ENCODE measurements around the gene BIVM.

DNA sequence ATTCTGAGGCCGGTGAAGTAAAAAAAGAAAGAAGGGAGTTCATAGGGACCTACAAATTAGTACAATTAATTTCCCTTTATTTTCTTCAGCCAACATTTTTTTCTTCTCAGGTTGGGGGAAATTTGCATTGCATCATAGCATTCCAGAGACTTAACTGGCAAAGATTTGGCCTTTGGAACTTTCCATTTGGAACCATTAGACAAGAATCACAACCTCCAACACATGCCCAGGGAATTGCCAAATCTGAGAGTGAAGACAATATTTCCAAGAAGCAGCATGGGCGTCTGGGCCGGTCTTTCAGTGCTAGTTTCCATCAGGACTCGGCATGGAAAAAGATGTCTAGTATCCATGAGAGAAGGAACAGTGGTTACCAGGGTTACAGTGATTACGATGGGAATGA lies 40.5 kb downstream of the BIVM start:
- TF ChIP-seq, protein P1, sequence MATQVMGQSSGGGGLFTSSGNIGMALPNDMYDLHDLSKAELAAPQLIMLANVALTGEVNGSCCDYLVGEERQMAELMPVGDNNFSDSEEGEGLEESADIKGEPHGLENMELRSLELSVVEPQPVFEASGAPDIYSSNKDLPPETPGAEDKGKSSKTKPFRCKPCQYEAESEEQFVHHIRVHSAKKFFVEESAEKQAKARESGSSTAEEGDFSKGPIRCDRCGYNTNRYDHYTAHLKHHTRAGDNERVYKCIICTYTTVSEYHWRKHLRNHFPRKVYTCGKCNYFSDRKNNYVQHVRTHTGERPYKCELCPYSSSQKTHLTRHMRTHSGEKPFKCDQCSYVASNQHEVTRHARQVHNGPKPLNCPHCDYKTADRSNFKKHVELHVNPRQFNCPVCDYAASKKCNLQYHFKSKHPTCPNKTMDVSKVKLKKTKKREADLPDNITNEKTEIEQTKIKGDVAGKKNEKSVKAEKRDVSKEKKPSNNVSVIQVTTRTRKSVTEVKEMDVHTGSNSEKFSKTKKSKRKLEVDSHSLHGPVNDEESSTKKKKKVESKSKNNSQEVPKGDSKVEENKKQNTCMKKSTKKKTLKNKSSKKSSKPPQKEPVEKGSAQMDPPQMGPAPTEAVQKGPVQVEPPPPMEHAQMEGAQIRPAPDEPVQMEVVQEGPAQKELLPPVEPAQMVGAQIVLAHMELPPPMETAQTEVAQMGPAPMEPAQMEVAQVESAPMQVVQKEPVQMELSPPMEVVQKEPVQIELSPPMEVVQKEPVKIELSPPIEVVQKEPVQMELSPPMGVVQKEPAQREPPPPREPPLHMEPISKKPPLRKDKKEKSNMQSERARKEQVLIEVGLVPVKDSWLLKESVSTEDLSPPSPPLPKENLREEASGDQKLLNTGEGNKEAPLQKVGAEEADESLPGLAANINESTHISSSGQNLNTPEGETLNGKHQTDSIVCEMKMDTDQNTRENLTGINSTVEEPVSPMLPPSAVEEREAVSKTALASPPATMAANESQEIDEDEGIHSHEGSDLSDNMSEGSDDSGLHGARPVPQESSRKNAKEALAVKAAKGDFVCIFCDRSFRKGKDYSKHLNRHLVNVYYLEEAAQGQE (IDR thresholded peaks at IDR 0.05; ENCODE audit: low read depth) = no peak
- TF ChIP-seq CEBPB (IDR thresholded peaks at IDR 0.05) (no peak), ZBTB7A (IDR thresholded peaks at IDR 0.05; ENCODE audit: low read depth) (no peak), EGR1 (IDR thresholded peaks at IDR 0.05) (no peak), RAD21 (IDR thresholded peaks at IDR 0.05; ENCODE audit: low read depth) (no peak), CREB1 (IDR thresholded peaks at IDR 0.05; ENCODE audit: low read depth) (no peak), NFIC (IDR thresholded peaks at IDR 0.05) (no peak), TCF12 (IDR thresholded peaks at IDR 0.05; ENCODE audit: low read depth) (no peak)
- TF ChIP-seq, protein P2, sequence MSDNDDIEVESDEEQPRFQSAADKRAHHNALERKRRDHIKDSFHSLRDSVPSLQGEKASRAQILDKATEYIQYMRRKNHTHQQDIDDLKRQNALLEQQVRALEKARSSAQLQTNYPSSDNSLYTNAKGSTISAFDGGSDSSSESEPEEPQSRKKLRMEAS (IDR thresholded peaks at IDR 0.05) = no peak
- TF ChIP-seq, protein P3, sequence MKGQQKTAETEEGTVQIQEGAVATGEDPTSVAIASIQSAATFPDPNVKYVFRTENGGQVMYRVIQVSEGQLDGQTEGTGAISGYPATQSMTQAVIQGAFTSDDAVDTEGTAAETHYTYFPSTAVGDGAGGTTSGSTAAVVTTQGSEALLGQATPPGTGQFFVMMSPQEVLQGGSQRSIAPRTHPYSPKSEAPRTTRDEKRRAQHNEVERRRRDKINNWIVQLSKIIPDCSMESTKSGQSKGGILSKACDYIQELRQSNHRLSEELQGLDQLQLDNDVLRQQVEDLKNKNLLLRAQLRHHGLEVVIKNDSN (IDR thresholded peaks at IDR 0.05) = no peak
